GM19438 (cell line): ENCODE results near the gene METRN.

Experiments
- ATAC-seq: cut with Tn5 transposase; IDR thresholded peaks from one replicate; pipeline ENCODE4 v1.9.1; 2021; ENCODE audit warnings: low read depth; ENCODE audit not compliant: unreplicated experiment

The METRN gene

DNA sequence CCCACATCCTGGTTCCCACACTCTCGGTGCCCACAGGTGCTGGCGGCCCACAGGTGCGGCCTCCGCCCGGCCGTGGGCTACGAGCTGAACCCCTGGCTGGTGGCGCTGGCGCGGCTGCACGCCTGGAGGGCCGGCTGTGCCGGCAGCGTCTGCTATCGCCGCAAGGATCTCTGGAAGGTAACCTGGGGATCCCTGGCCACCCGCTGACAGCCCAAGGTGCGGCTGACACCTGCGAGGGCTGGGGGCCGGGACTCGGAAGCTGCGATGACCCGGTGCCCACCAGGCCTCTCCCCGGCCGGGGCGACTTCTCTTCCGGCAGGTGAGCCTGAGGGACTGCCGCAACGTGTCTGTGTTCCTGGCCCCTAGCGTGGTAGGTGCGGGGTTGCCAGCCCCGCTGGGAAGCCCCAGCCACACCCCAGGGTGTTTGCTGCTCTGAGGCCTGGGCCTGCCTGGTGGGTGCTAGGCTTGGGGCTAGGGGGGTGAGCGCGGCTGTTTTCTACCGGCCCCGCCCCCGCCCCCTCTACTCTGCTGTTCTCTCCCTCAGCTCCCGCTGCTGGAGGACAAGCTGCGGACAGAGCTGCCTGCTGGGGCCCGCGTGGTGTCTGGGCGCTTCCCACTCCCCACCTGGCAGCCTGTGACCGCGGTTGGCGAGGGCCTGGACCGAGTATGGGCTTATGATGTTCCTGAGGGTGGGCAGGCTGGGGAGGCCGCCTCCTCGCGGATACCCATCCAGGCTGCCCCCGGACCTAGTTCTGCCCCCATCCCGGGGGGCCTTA lies 7.0 kb downstream of the METRN start:
- ATAC-seq: no peak

DNA sequence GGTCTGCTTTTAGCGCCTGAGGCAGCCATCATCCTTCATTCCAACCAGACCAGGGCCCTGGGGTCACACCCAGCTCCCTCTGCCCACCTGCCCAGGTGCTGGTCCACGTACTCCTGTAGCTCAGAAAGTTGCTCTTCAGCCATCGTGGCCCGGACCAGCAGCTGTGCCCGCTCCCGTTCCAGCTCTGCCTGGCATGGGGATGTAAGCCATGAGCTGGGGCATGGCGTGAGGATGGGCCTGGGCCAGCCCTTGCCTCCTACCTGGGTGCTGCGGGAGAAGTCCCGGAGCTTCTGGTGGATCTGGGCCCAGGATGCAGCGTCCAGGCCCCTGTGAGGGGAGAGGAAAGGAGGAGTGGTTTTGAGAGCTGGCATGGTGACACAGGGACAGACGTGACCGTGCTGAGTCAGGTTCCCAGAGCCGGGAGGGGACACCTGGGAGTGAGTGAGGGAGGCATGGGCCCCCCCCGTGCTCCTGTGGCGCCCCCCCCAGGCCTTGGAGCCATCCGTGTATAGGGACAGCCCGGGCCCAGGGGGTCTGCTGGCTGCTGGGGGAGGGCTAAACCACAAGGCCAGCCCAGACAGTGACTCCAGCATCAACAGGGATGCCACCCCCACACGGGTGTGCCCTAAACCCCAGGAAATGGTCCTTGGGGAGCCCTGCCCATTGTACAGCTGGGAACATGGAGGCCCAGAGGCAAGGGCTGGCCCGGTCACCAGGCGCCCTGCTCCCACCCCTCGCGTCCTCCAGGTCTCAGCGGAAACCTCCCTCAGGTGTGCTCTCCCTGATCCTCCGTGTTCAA lies 8.1 kb downstream of the METRN start:
- ATAC-seq: no peak

DNA sequence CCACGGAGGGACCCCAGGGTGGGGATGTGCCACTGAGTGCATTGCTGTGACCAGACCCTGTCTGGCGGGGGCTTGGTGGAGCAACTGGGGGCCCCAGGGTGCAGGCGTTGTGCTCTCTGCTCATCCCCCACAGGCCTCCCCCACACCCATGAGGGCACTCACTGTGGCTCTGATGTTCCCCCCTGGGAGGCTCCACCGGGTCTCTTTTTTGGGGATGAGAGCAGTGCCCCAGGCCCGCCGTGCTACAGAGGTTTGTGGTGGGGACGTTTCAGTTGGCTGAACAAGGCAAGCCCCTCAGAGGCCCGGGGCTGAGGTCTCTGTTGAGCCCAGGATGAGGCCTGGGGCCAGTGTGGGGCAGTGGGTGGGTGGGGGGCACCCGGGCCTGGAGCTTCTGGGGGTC lies 8.8 kb downstream of the METRN start:
- no peak for ATAC-seq

DNA sequence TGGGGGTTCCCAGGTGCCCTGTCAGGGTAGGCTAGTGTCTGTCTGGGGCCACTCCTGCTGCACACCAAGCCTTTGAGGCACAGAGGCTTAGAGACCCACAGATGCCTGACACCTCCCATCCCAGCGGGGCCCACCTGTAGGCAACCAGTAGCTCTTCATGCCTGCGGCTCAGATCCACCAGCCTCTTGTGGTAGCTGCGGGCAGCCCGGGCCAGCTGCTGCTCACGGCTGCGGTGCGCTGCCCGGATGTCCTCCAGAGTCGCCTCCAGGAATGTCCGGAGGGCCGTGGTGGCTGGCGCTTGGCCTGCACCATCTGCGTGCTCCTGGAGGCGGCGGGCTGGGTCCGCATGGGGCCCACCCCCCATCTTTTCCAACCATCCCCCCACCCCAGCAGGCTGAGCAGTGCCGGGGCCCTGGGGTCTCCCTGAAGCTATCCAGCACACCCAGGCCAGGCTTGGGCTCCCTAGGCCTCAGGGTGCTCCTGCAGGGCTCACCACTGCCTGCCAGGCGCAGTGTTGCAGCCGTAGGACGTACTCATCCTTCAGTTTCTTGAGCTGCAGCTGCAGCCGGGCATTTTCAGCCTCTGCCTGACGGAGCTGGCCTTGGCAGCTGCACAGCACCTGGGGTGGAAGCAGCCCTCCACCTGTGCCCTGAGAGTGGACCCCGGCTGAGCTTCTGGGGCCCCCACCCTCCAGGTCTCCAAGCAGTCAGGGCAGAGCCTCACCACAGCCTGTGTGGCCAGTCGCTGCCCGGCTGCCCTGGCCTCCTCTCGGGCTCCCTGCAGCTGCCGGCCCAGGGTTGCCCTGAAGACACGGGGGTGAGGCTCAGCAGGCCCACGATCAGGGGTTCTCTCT lies 9.5 kb downstream of the METRN start:
- ATAC-seq: no peak

DNA sequence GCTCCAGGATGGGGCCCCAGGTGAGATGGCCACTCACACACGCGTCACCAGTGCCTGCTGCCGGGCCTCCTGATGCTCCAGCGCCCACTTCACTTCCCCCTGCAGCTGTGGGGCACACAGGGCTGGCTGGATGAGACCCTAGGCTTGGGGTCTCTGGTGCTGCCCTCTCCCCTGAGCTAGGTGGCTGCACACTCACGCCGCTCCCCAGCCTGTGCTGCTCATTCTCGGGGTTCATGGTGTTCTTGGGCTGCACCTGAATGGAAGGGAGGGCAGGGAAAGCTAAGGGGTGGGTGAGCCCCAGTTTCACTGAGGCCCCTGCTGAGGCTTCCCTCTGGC lies 10.1 kb downstream of the METRN start:
- ATAC-seq: no peak

DNA sequence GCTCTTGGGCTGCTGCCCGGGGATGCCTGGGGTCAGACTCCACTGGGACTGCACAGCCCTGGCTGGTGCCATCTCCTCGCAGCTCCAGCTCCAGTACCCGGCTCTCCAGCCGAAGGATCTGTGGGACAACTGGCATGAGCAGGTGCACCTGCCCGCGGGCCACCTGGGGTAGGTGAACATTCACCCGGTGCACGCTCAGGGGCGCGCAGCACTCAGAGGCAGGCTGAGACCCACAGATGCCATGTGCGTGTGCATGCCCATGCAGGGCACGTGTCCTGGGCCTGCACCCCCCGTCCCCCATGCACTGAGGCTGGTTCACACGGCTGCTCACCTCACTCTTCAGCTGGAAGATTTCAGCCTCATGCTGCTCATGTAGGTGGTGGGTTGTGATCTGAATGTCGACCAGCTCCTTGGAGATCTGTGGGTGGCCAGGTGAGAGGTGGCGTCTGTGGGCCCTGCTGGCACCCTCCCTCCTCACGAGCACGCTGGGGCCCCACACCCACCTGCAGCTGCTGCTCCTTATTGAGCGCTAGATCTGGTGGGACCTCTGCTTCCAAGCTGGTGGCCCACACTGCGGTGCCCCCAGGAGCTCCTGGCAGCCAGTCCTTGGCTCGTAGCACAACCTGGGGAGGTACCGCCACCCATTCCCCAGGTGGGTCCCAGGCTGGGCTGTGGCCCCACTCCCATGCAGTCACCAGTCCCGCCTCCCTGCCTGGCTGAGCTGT lies 10.7 kb downstream of the METRN start:
- no peak for ATAC-seq

DNA sequence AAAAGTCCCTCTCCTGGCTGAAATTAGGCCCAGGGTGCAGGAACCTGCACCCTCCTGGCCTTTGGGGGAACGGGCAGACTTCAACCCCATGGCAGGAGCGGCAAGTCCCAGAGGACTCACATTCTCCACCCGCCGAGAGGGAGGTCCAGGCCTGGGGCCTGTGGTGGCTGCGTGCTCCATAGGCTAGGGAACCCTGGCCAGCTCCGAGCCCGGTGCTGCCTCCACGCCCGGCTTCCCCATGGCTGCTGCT lies 11.2 kb downstream of the METRN start:
- ATAC-seq: no peak

DNA sequence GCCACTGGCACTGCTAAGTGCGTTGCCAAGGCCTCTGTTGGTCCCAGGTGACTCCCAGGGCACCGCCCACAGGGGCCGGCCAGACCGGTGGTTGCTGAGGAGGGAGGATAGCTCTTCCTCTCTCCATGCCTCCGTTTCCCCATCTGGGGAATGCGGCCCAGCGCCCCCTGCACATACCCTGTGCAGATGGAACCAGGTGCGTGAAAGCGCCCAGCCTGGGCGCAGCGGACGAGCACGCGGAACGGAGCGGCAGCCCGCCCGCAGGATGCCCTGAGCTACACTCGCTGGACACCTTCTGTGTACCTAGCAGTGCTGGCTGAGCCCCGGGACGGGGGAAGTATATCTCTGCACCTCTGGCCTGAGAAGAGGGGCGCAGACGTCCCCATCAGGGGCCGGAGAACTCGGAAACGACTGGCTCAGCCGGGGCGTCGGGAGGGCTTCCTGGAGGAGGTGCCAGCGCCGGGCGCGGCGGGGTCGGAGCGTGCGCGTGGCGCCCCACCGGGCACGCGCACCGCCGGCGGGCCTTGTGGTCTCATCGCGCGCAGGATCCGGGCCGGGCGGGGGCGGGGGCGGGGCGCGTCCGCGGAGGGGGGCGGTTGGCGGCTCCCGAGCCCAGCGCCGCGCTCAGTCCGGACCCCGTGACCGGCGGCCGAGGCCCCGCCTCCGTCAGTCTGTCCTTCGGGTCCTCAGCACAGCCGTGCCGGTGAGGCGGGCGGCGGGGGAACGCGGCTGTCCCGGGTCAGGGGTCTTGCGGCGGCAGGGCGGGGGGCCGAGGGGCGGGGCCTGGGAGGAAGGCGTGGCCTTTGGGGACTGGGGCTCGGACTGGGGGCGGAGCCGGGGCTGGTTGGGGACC lies 11.7 kb downstream of the METRN start, which contains the start of the genes CCDC78 and HAGHL:
TSS of gene CCDC78 (minus strand) at position 6 of the 853 bp plus-strand sequence. CDS start 76 bp downstream, outside the sequence.
TSS of gene HAGHL (plus strand) at position 669 of the 853 bp plus-strand sequence. CDS start 404 bp downstream, outside the sequence.
- no peak for ATAC-seq

DNA sequence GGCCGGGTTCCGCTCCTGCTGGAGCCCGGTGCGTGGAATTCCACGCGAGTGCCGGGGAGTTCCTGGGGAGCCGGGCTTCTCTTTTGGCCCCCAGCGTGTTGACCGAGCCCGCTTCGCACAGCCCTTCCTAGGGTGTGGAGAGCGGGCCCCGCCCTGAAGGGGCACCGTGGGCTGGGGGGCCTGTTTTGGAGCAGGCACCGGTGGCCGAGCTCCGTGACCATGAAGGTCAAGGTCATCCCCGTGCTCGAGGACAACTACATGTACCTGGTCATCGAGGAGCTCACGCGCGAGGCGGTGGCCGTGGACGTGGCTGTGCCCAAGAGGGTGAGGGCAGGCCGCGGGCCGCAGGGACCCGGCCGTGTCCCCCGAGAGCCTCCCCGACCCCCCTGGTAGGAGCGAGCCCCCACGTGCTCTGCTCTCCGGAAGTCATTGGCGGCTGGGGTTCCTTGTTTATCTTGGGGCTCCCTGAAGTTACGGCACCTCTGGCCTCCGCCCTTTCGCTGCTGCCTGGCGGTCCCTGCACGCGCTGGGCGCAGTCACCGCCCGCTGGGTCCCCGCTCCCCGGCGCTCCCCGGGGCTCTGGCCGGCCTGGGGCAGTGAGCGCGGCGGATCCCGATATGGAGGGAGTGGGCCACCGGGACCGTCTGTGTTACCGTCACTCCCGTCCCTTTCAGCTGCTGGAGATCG lies 12.5 kb downstream of the METRN start:
- no peak for ATAC-seq

DNA sequence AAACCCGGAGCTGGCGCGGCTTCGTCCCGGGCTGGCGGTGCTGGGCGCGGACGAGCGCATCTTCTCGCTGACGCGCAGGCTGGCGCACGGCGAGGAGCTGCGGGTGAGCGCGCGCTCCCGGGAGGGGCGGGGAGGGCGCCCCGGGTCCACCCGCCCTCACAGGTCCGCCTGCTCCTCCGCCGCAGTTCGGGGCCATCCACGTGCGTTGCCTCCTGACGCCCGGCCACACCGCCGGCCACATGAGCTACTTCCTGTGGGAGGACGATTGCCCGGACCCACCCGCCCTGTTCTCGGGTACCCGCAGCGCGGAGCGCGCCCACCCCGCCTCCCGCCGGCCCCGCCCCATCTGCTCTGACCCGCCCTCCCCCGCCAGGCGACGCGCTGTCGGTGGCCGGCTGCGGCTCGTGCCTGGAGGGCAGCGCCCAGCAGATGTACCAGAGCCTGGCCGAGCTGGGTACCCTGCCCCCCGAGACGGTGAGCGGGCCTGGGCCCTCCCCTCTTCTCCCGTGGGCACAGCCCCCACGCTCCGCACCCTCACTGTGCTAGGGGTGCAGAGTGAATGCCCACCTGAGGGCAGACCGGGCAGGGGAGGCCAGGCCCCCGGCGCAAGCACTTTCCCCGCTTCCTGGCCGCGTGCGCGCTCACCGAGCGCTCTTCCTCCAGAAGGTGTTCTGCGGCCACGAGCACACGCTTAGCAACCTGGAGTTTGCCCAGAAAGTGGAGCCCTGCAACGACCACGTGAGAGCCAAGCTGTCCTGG lies 13.4 kb downstream of the METRN start:
- no peak for ATAC-seq

DNA sequence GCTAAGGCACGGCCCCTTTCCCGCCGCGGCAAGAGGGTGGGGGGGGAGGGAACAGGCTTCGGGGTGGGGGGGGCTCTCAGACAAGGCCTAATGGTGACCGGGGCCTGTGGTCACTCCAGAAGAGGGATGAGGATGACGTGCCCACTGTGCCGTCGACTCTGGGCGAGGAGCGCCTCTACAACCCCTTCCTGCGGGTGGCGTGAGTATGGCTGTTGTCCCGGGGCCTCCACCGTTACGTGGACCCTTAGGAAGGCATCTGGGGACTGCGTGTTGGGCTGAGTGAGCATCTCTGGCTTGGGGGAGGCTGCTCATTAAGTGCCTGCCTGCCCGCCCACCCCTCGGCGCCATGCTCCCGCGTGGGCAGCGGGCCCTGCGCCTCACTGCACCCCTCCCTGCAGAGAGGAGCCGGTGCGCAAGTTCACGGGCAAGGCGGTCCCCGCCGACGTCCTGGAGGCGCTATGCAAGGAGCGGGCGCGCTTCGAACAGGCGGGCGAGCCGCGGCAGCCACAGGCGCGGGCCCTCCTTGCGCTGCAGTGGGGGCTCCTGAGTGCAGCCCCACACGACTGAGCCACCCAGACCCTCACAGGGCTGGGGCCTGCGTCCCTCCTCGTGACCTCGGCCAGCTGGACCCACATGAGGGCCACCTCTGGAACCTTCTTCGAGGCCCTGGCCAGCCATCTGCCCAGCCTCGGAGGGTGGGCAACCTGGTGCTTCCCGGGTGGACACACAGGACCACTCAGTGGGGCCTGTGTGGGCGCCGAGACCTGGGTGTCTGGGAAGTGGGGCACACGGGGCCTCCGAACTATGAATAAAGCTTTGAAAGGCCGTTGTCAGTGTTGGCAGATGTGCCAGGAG lies 14.2 kb downstream of the METRN start:
- no peak for ATAC-seq

DNA sequence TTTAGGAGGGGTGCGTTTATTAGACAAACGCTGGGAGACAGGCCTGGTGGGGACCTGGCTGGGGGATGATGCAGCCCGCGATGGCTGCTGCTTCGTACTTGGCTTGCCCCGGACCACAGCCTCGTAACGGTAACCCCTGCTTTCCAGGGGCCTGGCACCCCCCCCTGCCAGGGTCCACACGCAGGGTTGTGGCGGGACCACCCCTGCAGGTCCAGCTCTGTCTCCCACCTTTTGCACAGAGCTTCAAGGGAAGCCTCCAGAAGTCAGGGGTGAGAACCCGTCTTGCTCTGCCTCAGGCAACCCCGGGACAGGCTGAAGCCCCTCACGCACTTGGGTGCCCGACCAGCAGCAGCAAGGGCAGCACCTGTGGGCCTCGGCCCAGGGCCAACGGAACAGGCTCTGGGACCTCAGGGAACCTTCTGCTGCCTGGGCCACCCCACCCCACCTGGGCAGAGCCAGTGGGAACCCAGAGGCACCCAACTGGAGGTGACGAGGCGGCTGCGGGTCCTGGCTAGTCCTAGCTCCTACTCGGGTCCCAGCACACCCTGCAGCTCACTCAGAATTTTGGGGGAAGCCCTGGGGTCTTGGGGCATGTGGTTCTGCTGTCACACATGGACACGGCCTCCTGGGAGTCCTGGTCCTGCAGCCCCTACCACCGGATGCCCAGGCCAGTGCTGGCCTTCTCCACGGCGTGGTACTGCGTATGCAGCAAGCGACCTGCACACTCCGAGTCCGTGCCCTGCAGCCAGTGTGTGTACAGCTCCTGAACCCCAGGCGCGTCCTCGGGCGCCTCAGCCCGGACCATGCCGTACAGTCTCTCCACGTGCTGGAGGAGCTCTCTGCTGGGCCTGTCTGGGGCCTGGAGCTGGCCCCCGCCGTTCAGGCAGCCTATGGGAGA lies 15.1 kb downstream of the METRN start:
- ATAC-seq: no peak

DNA sequence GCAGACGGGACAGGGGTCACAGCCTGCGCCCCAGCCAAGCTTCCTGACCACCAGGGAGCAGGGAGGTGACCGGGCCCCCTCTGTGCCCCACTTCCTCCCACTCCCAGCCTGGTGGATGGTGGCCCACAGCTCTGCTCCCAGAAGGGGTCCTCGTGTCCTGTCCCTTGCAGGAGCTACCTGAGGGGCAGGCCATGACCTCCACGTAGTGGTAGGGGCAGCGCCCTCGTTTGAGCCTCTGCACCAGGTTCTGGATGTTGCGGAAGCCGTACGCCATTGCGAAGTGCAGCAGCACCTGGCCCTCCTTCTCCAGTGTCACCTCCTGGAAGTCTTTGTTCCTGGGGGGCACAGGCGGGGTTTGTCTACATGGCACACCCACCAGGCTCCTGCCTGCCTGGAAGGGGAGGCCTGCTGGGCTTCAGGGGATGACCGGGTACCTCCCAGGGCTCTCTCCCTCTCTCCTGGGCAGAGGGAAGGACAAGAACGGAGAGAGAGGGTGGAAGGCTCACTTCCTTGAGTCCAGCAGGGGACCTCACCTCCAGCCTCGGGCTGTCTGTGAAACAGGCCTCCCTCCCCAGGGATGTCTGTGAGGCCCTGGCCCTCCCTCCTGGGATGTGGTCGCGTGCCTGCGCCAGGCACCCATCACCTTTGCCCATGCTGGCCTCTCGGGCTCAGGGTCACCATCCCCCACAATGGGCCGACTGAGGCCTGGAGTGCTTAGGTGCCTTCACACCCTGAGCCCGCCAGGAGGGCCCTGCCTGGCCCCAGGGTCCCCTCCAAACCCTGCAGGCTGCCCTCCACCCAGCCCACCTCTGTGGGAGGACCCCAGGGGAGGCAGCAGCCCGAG lies 16.0 kb downstream of the METRN start:
- no peak for ATAC-seq

DNA sequence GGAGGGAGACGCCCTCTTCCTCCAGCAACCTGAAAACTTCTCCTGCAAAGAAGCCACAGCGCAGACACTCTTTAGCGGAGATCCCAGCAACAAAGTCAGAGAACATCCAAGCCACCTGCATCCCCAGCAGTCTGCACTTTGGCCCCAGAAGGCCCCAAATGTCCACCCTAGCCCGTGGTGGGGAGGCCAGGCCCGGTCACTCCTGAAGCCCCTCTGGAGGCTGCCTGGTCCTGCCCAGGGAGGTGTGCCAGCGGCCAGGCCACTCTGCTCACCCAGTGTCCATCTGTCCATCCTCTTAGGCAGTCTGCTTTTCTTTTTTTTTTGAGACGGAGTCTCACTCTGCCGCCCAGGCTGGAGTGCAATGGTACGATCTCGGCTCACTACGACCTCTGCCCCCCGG lies 17.4 kb downstream of the METRN start:
- ATAC-seq: no peak

DNA sequence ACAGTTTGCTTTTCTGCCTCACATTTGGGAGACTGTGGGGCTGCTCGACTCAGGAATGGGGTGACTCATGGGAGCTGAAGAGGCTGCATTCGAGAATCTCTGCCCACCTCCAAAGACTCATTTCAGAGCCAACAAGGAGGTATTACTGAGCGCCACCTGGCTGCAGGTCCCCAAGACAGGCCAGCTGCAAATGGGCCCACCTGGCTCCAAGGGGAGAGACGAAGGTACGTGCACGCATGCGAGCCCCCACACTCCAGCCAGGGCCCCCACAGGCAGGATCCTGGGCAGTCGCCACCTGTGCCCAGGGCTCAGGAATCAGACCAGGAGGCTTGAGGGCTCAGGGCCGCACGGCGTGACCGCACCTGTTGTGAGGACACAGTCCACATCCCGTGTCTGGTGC lies 18.0 kb downstream of the METRN start:
- no peak for ATAC-seq
